Right lung (tissue), 5 donors: Measurements from ENCODE around the gene AFDN. TPM values are rescaled to one million over a fixed set of nuclear protein-coding genes. Genes with fewer than 3 reads are reported as not detected.

Experiments used
- DNase-seq, 2 donors: peaks; one replicate each; pipeline ENCODE4 v3.0.0-alpha.2; 2013
- polyA plus RNA-seq, 5 donors: library from polyadenylated mRNA; unstranded; fragments of 120-200 nt; gene quantifications; one replicate each; pipeline versions ENCODE4 v1.2.1 to v1.2.3, GENCODE V29; 2013; ENCODE audit warnings: inconsistent platforms in 1 of 5, low replicate concordance in 1 of 5; ENCODE audit not compliant: insufficient read length in 5 of 5, insufficient read depth in 1 of 5

The AFDN gene
- polyA plus RNA-seq, 5 donors, result 217 to 344 (median 308) TPM

DNA sequence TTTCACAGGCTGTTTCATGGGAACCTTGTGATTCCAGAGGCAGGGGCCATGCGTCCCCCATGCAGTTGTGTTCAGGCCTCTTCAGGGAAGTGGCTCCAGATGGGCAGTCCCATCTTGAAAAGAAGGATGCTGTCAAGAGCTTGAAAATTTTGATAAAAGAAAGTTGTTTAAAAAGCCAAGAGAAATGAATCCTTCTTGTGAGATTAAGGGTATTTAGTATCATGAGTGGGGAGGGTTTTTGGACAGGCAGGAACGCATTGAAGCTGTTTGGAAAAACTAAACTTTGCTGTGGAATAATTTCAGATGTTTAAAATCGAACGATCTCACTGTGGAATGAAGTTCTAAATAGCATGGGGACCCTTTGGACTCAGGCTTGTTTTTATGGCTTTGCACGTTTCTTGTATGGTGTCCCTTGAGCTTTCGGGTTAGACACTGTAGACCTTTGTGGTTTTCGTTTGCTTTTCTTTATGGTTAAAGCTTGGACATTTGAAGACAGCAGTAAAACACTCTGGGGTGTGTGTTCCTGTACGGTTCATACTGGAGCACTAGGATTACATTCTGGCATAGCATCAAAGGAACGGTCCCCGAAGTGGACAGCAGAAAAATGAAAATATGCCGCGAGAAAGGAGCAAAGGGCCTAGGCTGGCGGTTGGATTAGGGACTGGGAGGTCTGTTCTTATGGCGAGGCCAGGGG lies 188.9 kb downstream of the AFDN start:
- no peak for DNase-seq

GRCh38 chr6:168016176-168016620 lies 189.5 kb downstream of the AFDN start:
- no peak for DNase-seq

- no peak for DNase-seq
Measured at GRCh38 chr6:168016721-168017525, 190.2 kb downstream of the AFDN start.

DNA sequence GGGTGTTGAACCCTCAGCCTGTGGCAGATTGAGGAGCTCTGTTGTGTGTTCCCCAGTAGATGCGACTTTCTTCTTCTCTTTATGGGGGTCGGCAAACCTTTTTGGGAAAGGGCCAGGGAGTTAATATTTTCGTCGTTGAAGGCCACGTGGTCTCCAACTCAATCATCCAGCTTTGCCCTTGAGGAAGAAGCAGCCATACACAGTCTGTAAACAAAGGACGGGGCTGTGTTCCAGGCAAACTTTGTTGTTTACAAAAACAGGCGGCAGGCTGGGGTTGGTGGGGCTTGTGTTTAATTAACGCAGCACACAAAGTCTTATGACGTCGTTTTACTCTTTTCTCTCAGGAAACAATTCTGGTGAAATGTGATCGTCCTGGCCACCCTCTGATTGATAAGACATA lies 190.9 kb downstream of the AFDN start:
- DNase-seq, result no peak

DNA sequence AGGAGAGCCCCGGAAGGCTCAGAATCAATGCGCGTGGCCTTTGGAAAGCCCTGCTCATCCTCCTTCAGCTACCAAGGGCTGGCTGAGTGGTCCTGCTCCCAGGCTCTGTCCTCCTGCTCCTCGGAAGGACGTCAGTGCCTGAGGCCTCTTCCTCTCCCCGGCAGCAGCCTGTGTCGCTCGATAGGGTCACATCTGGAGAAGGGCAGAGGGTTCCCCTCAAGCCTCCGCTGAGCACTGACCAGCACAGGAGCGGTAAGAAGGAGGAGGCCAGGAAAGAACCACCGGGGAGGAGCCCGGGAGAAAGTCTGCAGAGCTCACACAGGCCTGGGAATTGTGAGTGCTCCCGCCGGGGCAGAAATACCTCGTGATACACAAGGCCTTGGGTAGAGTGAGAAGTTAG lies 192.0 kb downstream of the AFDN start:
- no peak for DNase-seq

DNA sequence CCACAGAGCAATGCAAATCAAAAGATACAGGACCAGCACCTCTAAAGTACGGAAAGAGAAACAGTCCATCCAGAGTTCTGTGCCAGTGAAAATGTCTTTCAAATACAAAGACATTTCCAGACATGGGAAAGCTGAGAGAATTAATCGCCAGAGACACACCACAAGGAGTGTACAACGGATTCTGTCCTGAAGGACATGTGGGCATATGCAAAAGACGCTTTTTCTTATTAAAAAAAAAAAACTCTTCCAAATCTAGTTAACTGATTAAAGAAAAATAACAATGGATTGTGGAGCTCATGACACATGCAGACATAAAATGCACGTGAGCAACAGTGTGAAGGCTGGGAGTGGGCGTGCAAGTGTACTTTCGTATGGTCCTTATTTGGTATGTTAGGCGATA lies 193.5 kb downstream of the AFDN start:
- no peak for DNase-seq

DNA sequence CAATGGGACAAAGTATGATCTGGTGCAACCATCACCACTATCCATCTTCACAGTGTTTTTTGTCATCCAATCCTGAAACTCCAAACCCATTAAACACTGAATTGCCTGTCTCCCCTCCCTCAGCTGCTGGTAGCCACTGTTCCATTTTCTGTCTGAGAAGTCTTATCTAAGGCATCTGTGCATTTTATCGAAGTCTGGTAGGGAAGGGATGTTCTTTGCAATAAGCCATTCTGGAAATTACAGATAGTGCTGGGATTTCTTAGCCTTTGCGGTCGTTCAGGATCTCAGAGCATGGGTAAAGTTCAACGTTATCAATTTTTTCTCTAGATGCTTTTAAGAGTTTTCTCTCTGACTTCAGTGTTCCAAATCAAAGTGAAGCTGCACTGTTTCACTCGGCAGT lies 194.9 kb downstream of the AFDN start:
- no peak for DNase-seq

Other genes starting within 250 kb of the AFDN start
- gene KIF25, start 170.8 kb downstream of the AFDN start, polyA plus RNA-seq, result 10 to 100 TPM; 10.9 to 13.7 (median 13.2) TPM